ENCODE measurements around the gene EIF4G2. TPM values are rescaled to one million over a fixed set of nuclear protein-coding genes. Genes with fewer than 3 reads are reported as not detected.
"Not testable (repeated sequence)": the region's sequence is repeated elsewhere in the genome, so short reads cannot be mapped to it uniquely, and the experiment has no call there.

EIF4G2 gene
- total and polyA plus RNA-seq, 8 donors, result 182 to 576 (median 357) TPM

- no peaks in the 10 kb centered on the region for H3K36me3 ChIP-seq
- DNase-seq, result no peak
- intact Hi-C loops (cut with DNase I; ENCODE audit: low total_unique reads), result no loop called here
- H3K27me3 ChIP-seq, result no peaks in the 10 kb centered on the region
- no peaks in the 10 kb centered on the region for H3K9me3 ChIP-seq
- TF ChIP-seq POLR2AphosphoS5 (IDR thresholded peaks at IDR 0.05) (no peak), EP300 (IDR thresholded peaks at IDR 0.05) (no peak), POLR2A (IDR thresholded peaks at IDR 0.05) (no peak), CTCF (IDR thresholded peaks at IDR 0.05) (no peak)
- no peak overlapping the region for H3K4me3 ChIP-seq
- no peak overlapping the region for H3K27ac ChIP-seq
- peaks cover 0 to 9% (median 5%) of the 10 kb centered on the region in 4 donors for H3K4me1 ChIP-seq
These were observed 29.4 kb upstream of the EIF4G2 start for GRCh38 chr11:10838083-10838482.

GRCh38 chr11:10836884-10837283 lies 28.2 kb upstream of the EIF4G2 start:
- H3K4me3 ChIP-seq; intact Hi-C loops (cut with DNase I; ENCODE audit: low total_unique reads): not testable (repeated sequence)
- WGBS, 5 donors, result 91 to 95% (median 95%) methylated on average over 4 of the region's 4 CpGs

GRCh38 chr11:10829139-10829538 lies 20.4 kb upstream of the EIF4G2 start:
- no peaks in the 10 kb centered on the region for H3K27me3 ChIP-seq
- intact Hi-C loops (cut with DNase I; ENCODE audit: low total_unique reads), result no loop called here

More at GRCh38 chr11:10836884-10837283, 28.2 kb upstream of the EIF4G2 start:
- not testable (repeated sequence) for H3K36me3 ChIP-seq, H3K9me3 ChIP-seq, H3K27ac ChIP-seq, H3K4me1 ChIP-seq, H3K27me3 ChIP-seq, DNase-seq

GRCh38 chr11:10828402-10828801 lies 19.7 kb upstream of the EIF4G2 start:
- Histone ChIP-seq H3K4me1 (peaks cover 0 to 1% (median 0%) of the 10 kb centered on the region in 4 donors), H3K27me3 (no peaks in the 10 kb centered on the region), H3K36me3 (no peaks in the 10 kb centered on the region), H3K4me3 (no peak overlapping the region), H3K9me3 (no peaks in the 10 kb centered on the region), H3K27ac (no peak overlapping the region)
- WGBS, 5 donors, result 71 to 95% (median 91%) methylated on average over 2 of the region's 2 CpGs
- no peak for TF ChIP-seq EP300 (IDR thresholded peaks at IDR 0.05)
- no peak for TF ChIP-seq CTCF (IDR thresholded peaks at IDR 0.05)
- TF ChIP-seq POLR2A (IDR thresholded peaks at IDR 0.05), result no peak
- TF ChIP-seq POLR2AphosphoS5 (IDR thresholded peaks at IDR 0.05), result no peak
- no peak for DNase-seq
- intact Hi-C loops (cut with DNase I; ENCODE audit: low total_unique reads), result no loop called here

More at GRCh38 chr11:10829139-10829538, 20.4 kb upstream of the EIF4G2 start:
- no peaks in the 10 kb centered on the region for H3K9me3 ChIP-seq
- WGBS, 5 donors, result 89 to 96% (median 95%) methylated on average over 4 of the region's 4 CpGs
- no peak overlapping the region for H3K27ac ChIP-seq
- H3K4me1 ChIP-seq, result no peaks in the 10 kb centered on the region
- no peak for DNase-seq
- H3K36me3 ChIP-seq, result no peaks in the 10 kb centered on the region
- TF ChIP-seq EP300 (IDR thresholded peaks at IDR 0.05) (no peak), POLR2A (IDR thresholded peaks at IDR 0.05) (no peak), POLR2AphosphoS5 (IDR thresholded peaks at IDR 0.05) (no peak), CTCF (IDR thresholded peaks at IDR 0.05) (no peak)
- no peak overlapping the region for H3K4me3 ChIP-seq

GRCh38 chr11:10824888-10825287 lies 16.2 kb upstream of the EIF4G2 start:
- no peak overlapping the region for H3K4me3 ChIP-seq
- WGBS, 5 donors, result 57 to 69% (median 60%) methylated on average over 3 of the region's 3 CpGs

More at GRCh38 chr11:10824888-10825287, 16.2 kb upstream of the EIF4G2 start:
- no peak for DNase-seq
- Histone ChIP-seq H3K27me3 (no peaks in the 10 kb centered on the region), H3K27ac (no peak overlapping the region), H3K9me3 (no peaks in the 10 kb centered on the region), H3K4me1 (peaks cover 0 to 7% (median 0%) of the 10 kb centered on the region in 4 donors), H3K36me3 (no peaks in the 10 kb centered on the region)
- intact Hi-C loops (cut with DNase I; ENCODE audit: low total_unique reads), result no loop called here
- TF ChIP-seq CTCF (IDR thresholded peaks at IDR 0.05), result no peak
- no peak for TF ChIP-seq POLR2AphosphoS5 (IDR thresholded peaks at IDR 0.05)
- TF ChIP-seq EP300 (IDR thresholded peaks at IDR 0.05), result no peak
- TF ChIP-seq POLR2A (IDR thresholded peaks at IDR 0.05), result no peak

Measured in stomach (tissue), 9 donors.